GM23338 (cell line): ENCODE measurements around the gene GCNT2. TPM values are rescaled to one million over a fixed set of nuclear protein-coding genes. Genes with fewer than 3 reads are reported as not detected.

Experiments
- ATAC-seq: fragments of 200-7000 bp; cut with Tn5 transposase; 3 replicates; pipeline ENCODE4 v1.9.1; 2020
- DNase-seq: peaks from one replicate; pipeline ENCODE4 v3.0.0-alpha.2; 2015; ENCODE audit warnings: low spot score
- H2AFZ ChIP-seq: fragments of 200-600 bp; sonication (generic); 2 replicates; pipeline ENCODE4 v1.8.0; 2016; ENCODE audit warnings: antibody characterized with exemption, mild to moderate bottlenecking, moderate library complexity
- H3F3A ChIP-seq: fragments of 200-600 bp; sonication (generic); replicated peaks from 2 replicates; pipeline ENCODE4 v1.8.0; 2017; ENCODE audit warnings: antibody characterized with exemption, mixed run types, low read depth
- H3K27ac ChIP-seq: fragments of 200-600 bp; sonication (generic); 2 replicates; pipeline ENCODE4 v1.6.1; 2016; ENCODE audit warnings: low read depth
- H3K27me3 ChIP-seq: fragments of 200-600 bp; sonication (generic); 2 replicates; pipeline ENCODE4 v1.8.0; 2016; ENCODE audit warnings: mild to moderate bottlenecking, mixed run types, moderate library complexity; ENCODE audit not compliant: insufficient read depth
- H3K36me3 ChIP-seq: fragments of 200-600 bp; sonication (generic); 2 replicates; pipeline ENCODE4 v1.8.0; 2016; ENCODE audit warnings: mild to moderate bottlenecking; ENCODE audit not compliant: insufficient read depth
- H3K4me1 ChIP-seq: fragments of 200-600 bp; sonication (generic); 2 replicates; pipeline ENCODE4 v1.8.0; 2016; ENCODE audit warnings: mild to moderate bottlenecking, moderate library complexity; ENCODE audit not compliant: insufficient read depth
- H3K4me2 ChIP-seq: fragments of 200-600 bp; sonication (generic); 2 replicates; pipeline ENCODE4 v1.7.1; 2017; ENCODE audit warnings: mixed run types
- H3K4me3 ChIP-seq: fragments of 200-600 bp; sonication (generic); 2 replicates; pipeline ENCODE4 v1.6.1; 2016; ENCODE audit warnings: mixed run types
- H3K79me2 ChIP-seq: fragments of 200-600 bp; sonication (generic); replicated peaks from 2 replicates; pipeline ENCODE4 v1.8.0; 2017; ENCODE audit warnings: mild to moderate bottlenecking; ENCODE audit not compliant: insufficient read depth
- H3K9me2 ChIP-seq: fragments of 200-600 bp; sonication (generic); 2 replicates; pipeline ENCODE4 v1.8.0; 2017; ENCODE audit not compliant: insufficient read depth
- H4K20me1 ChIP-seq: fragments of 200-600 bp; sonication (generic); replicated peaks from 2 replicates; pipeline ENCODE4 v1.8.0; 2017; ENCODE audit warnings: mild to moderate bottlenecking; ENCODE audit not compliant: insufficient read depth
- H3K27ac Mint-ChIP-seq: 2 replicates; pipeline ENCODE4 v1.8.0; 2020; ENCODE audit warnings: inconsistent platforms, mild to moderate bottlenecking, moderate library complexity, mixed read lengths
- H3K27me3 Mint-ChIP-seq: 3 replicates; pipeline ENCODE4 v1.8.0; 2022; ENCODE audit warnings: low read depth, mild to moderate bottlenecking, moderate library complexity, mixed read lengths, inconsistent platforms; ENCODE audit not compliant: insufficient read depth, poor library complexity
- H3K36me3 Mint-ChIP-seq: 3 replicates; pipeline ENCODE4 v1.8.0; 2021; ENCODE audit warnings: low read depth, mild to moderate bottlenecking, inconsistent platforms, moderate library complexity, mixed read lengths
- H3K4me1 Mint-ChIP-seq: 3 replicates; pipeline ENCODE4 v1.8.0; 2020; ENCODE audit warnings: mild to moderate bottlenecking, inconsistent platforms, mixed read lengths
- H3K4me3 Mint-ChIP-seq: 3 replicates; pipeline ENCODE4 v1.8.0; 2021; ENCODE audit warnings: moderate library complexity, mild to moderate bottlenecking, inconsistent platforms, mixed read lengths
- H3K9me3 Mint-ChIP-seq: 3 replicates; pipeline ENCODE4 v1.8.0; 2020; ENCODE audit warnings: moderate library complexity, mild to moderate bottlenecking, inconsistent platforms, mixed read lengths
- CREB1 ChIP-seq: fragments of 250-450 bp; sonication (Bioruptor Pico); IDR thresholded peaks from 2 replicates; pipeline ENCODE4 v1.5.0; 2020; ENCODE audit warnings: low read depth, mild to moderate bottlenecking, moderate library complexity
- ETS1 ChIP-seq: IDR thresholded peaks from 2 replicates; pipeline ENCODE4 v1.6.1; 2016; ENCODE audit warnings: antibody characterized with exemption
- EZH2 ChIP-seq: fragments of 200-600 bp; sonication (generic); IDR thresholded peaks from one replicate; pipeline ENCODE4 v1.8.0; 2017; ENCODE audit warnings: antibody characterized with exemption, mild to moderate bottlenecking, low read depth; ENCODE audit not compliant: unreplicated experiment
- EZH2phosphoT487 ChIP-seq: fragments of 200-600 bp; sonication (generic); IDR thresholded peaks from one replicate; pipeline ENCODE4 v1.8.1; 2018; ENCODE audit warnings: antibody characterized with exemption; ENCODE audit not compliant: unreplicated experiment
- JUNB ChIP-seq: IDR thresholded peaks from one replicate; pipeline ENCODE4 v1.6.1; 2016; ENCODE audit warnings: antibody characterized with exemption; ENCODE audit not compliant: unreplicated experiment
- NANOG ChIP-seq: IDR thresholded peaks from 2 replicates; pipeline ENCODE4 v1.6.1; 2016; ENCODE audit warnings: antibody characterized with exemption, borderline replicate concordance
- POLR2AphosphoS5 ChIP-seq: IDR thresholded peaks from 2 replicates; pipeline ENCODE4 v1.6.1; 2016; ENCODE audit warnings: antibody characterized with exemption, low read depth
- STAT1 ChIP-seq: IDR thresholded peaks from one replicate; pipeline ENCODE4 v1.6.1; 2016; ENCODE audit warnings: antibody characterized with exemption; ENCODE audit not compliant: unreplicated experiment
- ZNF114 ChIP-seq: fragments of 250-450 bp; sonication (Bioruptor Pico); IDR thresholded peaks from 2 replicates; pipeline ENCODE4 v1.5.0; 2020; ENCODE audit warnings: mild to moderate bottlenecking, moderate library complexity
- ZNF331 ChIP-seq: fragments of 250-450 bp; sonication (Bioruptor Pico); IDR thresholded peaks from 2 replicates; pipeline ENCODE4 v1.5.0; 2020; ENCODE audit warnings: low read depth, mild to moderate bottlenecking, moderate library complexity
- polyA plus RNA-seq: library from polyadenylated mRNA; unstranded; fragments of >200 nt; fragmentation: Nextera tagmentation; extraction: Ambion mirVana; gene quantifications from 2 replicates; pipeline ENCODE4 v1.2.1, GENCODE V29; 2016
- total RNA-seq: library from RNA; depleted of rRNA; stranded (reverse); fragments of >200 nt; shearing (Covaris generic); gene quantifications from 2 replicates; pipeline ENCODE4 v1.2.3, GENCODE V29; 2014
- TF ChIP-seq, protein P1 (sequence below): IDR thresholded peaks from one replicate; pipeline ENCODE4 v1.6.1; 2018; ENCODE audit warnings: antibody characterized with exemption; ENCODE audit not compliant: unreplicated experiment
- TF ChIP-seq, protein P2 (sequence below): fragments of 250-450 bp; sonication (Bioruptor Pico); IDR thresholded peaks from 2 replicates; pipeline ENCODE4 v1.5.0; 2020; ENCODE audit warnings: mild to moderate bottlenecking, moderate library complexity
- TF ChIP-seq, protein P3 (sequence below), 2 experiments: fragments of 200-600 bp in 1 of 2; sonication (generic) in 1 of 2; conservative IDR thresholded peaks; 2 replicates each; pipeline versions ENCODE4 v1.5.1 to v1.6.1; 2016 to 2017; ENCODE audit warnings: antibody characterized with exemption in 2 of 2, low read depth in 2 of 2, mild to moderate bottlenecking in 2 of 2, moderate library complexity in 1 of 2

GCNT2 gene
- total and polyA plus RNA-seq, 2 experiments from 2014 or later: 28.3 to 137 TPM

DNA sequence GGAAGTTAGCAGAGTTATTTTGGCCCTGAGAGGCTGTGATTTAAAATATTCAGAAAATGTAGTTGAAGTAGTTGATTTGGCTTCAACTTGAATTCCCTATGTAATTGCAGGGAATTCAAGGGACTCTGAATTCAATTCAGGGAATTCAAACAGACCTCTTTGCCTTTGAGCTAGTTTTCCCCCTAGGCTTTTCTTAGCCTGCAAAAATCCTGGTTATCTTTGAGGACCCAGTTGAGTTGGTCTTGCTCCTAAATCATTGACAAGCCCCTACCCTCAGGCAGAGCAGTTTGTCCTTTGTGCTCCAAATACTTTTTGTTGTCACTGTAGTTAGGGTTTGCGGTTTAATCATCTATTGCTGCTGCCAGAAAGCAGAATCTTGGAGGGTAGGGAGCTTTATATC is 20.4 kb downstream of the GCNT2 start:
- no peak overlapping the region for H3K4me3 ChIP-seq
- no peaks in the 10 kb centered on the region for H4K20me1 ChIP-seq
- H3K4me2 ChIP-seq: no peak overlapping the region
- H3K27me3 ChIP-seq: no peaks in the 10 kb centered on the region
- H3K79me2 ChIP-seq: no peaks in the 10 kb centered on the region; the same call in 1 of the 2 replicates
- no peaks in the 10 kb centered on the region for H3F3A ChIP-seq
- H3K36me3 ChIP-seq: no peaks in the 10 kb centered on the region
- H3K4me1 ChIP-seq: peaks cover 28% of the 10 kb centered on the region
- no peaks in the 10 kb centered on the region for H3K9me2 ChIP-seq
- DNase-seq (no peak), ATAC-seq (no peak)
- TF ChIP-seq JUNB (no peak), ZNF331 (CRISPR knock-in tag) (no peak), NANOG (no peak), EZH2phosphoT487 (no peak), STAT1 (no peak), POLR2AphosphoS5 (no peak), EZH2 (no peak), ETS1 (no peak), ZNF114 (CRISPR knock-in tag) (no peak), CREB1 (CRISPR knock-in tag) (no peak)
- TF ChIP-seq, protein P1, sequence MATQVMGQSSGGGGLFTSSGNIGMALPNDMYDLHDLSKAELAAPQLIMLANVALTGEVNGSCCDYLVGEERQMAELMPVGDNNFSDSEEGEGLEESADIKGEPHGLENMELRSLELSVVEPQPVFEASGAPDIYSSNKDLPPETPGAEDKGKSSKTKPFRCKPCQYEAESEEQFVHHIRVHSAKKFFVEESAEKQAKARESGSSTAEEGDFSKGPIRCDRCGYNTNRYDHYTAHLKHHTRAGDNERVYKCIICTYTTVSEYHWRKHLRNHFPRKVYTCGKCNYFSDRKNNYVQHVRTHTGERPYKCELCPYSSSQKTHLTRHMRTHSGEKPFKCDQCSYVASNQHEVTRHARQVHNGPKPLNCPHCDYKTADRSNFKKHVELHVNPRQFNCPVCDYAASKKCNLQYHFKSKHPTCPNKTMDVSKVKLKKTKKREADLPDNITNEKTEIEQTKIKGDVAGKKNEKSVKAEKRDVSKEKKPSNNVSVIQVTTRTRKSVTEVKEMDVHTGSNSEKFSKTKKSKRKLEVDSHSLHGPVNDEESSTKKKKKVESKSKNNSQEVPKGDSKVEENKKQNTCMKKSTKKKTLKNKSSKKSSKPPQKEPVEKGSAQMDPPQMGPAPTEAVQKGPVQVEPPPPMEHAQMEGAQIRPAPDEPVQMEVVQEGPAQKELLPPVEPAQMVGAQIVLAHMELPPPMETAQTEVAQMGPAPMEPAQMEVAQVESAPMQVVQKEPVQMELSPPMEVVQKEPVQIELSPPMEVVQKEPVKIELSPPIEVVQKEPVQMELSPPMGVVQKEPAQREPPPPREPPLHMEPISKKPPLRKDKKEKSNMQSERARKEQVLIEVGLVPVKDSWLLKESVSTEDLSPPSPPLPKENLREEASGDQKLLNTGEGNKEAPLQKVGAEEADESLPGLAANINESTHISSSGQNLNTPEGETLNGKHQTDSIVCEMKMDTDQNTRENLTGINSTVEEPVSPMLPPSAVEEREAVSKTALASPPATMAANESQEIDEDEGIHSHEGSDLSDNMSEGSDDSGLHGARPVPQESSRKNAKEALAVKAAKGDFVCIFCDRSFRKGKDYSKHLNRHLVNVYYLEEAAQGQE: no peak
- TF ChIP-seq, protein P2, sequence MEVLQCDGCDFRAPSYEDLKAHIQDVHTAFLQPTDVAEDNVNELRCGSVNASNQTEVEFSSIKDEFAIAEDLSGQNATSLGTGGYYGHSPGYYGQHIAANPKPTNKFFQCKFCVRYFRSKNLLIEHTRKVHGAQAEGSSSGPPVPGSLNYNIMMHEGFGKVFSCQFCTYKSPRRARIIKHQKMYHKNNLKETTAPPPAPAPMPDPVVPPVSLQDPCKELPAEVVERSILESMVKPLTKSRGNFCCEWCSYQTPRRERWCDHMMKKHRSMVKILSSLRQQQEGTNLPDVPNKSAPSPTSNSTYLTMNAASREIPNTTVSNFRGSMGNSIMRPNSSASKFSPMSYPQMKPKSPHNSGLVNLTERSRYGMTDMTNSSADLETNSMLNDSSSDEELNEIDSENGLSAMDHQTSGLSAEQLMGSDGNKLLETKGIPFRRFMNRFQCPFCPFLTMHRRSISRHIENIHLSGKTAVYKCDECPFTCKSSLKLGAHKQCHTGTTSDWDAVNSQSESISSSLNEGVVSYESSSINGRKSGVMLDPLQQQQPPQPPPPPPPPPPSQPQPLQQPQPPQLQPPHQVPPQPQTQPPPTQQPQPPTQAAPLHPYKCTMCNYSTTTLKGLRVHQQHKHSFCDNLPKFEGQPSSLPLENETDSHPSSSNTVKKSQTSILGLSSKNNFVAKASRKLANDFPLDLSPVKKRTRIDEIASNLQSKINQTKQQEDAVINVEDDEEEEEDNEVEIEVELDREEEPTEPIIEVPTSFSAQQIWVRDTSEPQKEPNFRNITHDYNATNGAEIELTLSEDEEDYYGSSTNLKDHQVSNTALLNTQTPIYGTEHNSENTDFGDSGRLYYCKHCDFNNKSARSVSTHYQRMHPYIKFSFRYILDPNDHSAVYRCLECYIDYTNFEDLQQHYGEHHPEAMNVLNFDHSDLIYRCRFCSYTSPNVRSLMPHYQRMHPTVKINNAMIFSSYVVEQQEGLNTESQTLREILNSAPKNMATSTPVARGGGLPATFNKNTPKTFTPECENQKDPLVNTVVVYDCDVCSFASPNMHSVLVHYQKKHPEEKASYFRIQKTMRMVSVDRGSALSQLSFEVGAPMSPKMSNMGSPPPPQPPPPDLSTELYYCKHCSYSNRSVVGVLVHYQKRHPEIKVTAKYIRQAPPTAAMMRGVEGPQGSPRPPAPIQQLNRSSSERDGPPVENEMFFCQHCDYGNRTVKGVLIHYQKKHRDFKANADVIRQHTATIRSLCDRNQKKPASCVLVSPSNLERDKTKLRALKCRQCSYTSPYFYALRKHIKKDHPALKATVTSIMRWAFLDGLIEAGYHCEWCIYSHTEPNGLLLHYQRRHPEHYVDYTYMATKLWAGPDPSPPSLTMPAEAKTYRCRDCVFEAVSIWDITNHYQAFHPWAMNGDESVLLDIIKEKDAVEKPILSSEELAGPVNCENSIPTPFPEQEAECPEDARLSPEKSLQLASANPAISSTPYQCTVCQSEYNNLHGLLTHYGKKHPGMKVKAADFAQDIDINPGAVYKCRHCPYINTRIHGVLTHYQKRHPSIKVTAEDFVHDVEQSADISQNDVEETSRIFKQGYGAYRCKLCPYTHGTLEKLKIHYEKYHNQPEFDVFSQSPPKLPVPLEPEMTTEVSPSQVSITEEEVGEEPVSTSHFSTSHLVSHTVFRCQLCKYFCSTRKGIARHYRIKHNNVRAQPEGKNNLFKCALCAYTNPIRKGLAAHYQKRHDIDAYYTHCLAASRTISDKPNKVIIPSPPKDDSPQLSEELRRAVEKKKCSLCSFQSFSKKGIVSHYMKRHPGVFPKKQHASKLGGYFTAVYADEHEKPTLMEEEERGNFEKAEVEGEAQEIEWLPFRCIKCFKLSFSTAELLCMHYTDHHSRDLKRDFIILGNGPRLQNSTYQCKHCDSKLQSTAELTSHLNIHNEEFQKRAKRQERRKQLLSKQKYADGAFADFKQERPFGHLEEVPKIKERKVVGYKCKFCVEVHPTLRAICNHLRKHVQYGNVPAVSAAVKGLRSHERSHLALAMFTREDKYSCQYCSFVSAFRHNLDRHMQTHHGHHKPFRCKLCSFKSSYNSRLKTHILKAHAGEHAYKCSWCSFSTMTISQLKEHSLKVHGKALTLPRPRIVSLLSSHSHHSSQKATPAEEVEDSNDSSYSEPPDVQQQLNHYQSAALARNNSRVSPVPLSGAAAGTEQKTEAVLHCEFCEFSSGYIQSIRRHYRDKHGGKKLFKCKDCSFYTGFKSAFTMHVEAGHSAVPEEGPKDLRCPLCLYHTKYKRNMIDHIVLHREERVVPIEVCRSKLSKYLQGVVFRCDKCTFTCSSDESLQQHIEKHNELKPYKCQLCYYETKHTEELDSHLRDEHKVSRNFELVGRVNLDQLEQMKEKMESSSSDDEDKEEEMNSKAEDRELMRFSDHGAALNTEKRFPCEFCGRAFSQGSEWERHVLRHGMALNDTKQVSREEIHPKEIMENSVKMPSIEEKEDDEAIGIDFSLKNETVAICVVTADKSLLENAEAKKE (CRISPR knock-in tag): no peak
- TF ChIP-seq, protein P3, sequence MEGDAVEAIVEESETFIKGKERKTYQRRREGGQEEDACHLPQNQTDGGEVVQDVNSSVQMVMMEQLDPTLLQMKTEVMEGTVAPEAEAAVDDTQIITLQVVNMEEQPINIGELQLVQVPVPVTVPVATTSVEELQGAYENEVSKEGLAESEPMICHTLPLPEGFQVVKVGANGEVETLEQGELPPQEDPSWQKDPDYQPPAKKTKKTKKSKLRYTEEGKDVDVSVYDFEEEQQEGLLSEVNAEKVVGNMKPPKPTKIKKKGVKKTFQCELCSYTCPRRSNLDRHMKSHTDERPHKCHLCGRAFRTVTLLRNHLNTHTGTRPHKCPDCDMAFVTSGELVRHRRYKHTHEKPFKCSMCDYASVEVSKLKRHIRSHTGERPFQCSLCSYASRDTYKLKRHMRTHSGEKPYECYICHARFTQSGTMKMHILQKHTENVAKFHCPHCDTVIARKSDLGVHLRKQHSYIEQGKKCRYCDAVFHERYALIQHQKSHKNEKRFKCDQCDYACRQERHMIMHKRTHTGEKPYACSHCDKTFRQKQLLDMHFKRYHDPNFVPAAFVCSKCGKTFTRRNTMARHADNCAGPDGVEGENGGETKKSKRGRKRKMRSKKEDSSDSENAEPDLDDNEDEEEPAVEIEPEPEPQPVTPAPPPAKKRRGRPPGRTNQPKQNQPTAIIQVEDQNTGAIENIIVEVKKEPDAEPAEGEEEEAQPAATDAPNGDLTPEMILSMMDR (conservative IDR thresholded peaks at IDR 0.05; ENCODE audit: low read depth in 2 of 2): no peak
- Mint-ChIP-seq H3K9me3 (no peaks in the 10 kb centered on the region), H3K27ac (no peak overlapping the region), H3K36me3 (peaks cover 3% of the 10 kb centered on the region; the same call in 1 of the 3 replicates), H3K4me3 (no peak overlapping the region), H3K4me1 (peaks cover 20% of the 10 kb centered on the region), H3K27me3 (peaks cover 4% of the 10 kb centered on the region)
- H3K27ac ChIP-seq: peak overlapping the region; percentile 82
- 0 out of 2 replicates have a peak overlapping the region, but pooled peaks have one; percentile 20 for H2AFZ ChIP-seq
